Breast epithelium (tissue), 4 donors: ENCODE measurements around the gene VEPH1. TPM values are rescaled to one million over a fixed set of nuclear protein-coding genes. Genes with fewer than 3 reads are reported as not detected.

Experiments
- DNase-seq, 2 donors: peaks; one replicate each; pipeline ENCODE4 v3.0.0-alpha.2; 2019; ENCODE audit warnings: low spot score in 2 of 2
- H3K27ac ChIP-seq, 2 donors: fragments of 200-600 bp; sonication (generic) in 1 of 2; one replicate each; pipeline ENCODE4 v1.5.1; 2016 to 2019; ENCODE audit warnings: mild to moderate bottlenecking in 1 of 2
- H3K27me3 ChIP-seq, 2 donors: fragments of 200-600 bp; sonication (generic) in 1 of 2; one replicate each; pipeline versions ENCODE4 v1.5.1 to v1.6.0; 2017 to 2019; ENCODE audit warnings: control low read depth in 1 of 2, mild to moderate bottlenecking in 1 of 2
- H3K36me3 ChIP-seq: fragments of 200-600 bp; one replicate; pipeline ENCODE4 v1.5.1; 2019
- H3K4me1 ChIP-seq, 2 donors: fragments of 200-600 bp; sonication (generic); one replicate each; pipeline ENCODE4 v1.5.1; 2016 to 2019; ENCODE audit warnings: control low read depth in 1 of 2
- H3K4me3 ChIP-seq, 3 donors: fragments of 200-600 bp; sonication (generic); 1 replicate in 2 of 3; 2 replicates in 1 of 3; pipeline ENCODE4 v1.5.1; 2016 to 2019; ENCODE audit warnings: mild to moderate bottlenecking in 3 of 3, moderate library complexity in 2 of 3
- H3K9me3 ChIP-seq, 2 donors: fragments of 200-600 bp; sonication (generic) in 1 of 2; one replicate each; pipeline ENCODE4 v1.5.1; 2016 to 2019; ENCODE audit warnings: control low read depth in 1 of 2
- POLR2A ChIP-seq: fragments of 450-650 bp; IDR thresholded peaks from one replicate; pipeline ENCODE4 v1.6.1; 2016; ENCODE audit warnings: antibody characterized with exemption, mild to moderate bottlenecking, moderate library complexity
- POLR2AphosphoS5 ChIP-seq, 3 donors: sonication (generic); formaldehyde crosslinking; IDR thresholded peaks; one replicate each; pipeline ENCODE4 v1.6.1; 2017; ENCODE audit warnings: antibody characterized with exemption in 3 of 3
- intact Hi-C: fragments of 100-400 bp; cut with DNase I; formaldehyde crosslinking; loops from one replicate; pipeline ENCODE4 v1.15.1; 2023; ENCODE audit warnings: low total_unique reads
- total RNA-seq, 3 donors: library from RNA; depleted of rRNA; stranded (reverse); fragments of >200 nt; gene quantifications; one replicate each; pipeline ENCODE4 v1.1.0, GENCODE V29; 2016
- TF ChIP-seq, protein P1 (sequence below), 3 donors: fragments of 450-650 bp; IDR thresholded peaks; one replicate each; pipeline ENCODE4 v1.5.1; 2016 to 2017; ENCODE audit warnings: antibody characterized with exemption in 3 of 3, mild to moderate bottlenecking in 3 of 3, moderate library complexity in 3 of 3

The VEPH1 gene
- total RNA-seq, 3 donors from 2014 or later: under 0.01 to 20.9 (median 8.8) TPM

DNA sequence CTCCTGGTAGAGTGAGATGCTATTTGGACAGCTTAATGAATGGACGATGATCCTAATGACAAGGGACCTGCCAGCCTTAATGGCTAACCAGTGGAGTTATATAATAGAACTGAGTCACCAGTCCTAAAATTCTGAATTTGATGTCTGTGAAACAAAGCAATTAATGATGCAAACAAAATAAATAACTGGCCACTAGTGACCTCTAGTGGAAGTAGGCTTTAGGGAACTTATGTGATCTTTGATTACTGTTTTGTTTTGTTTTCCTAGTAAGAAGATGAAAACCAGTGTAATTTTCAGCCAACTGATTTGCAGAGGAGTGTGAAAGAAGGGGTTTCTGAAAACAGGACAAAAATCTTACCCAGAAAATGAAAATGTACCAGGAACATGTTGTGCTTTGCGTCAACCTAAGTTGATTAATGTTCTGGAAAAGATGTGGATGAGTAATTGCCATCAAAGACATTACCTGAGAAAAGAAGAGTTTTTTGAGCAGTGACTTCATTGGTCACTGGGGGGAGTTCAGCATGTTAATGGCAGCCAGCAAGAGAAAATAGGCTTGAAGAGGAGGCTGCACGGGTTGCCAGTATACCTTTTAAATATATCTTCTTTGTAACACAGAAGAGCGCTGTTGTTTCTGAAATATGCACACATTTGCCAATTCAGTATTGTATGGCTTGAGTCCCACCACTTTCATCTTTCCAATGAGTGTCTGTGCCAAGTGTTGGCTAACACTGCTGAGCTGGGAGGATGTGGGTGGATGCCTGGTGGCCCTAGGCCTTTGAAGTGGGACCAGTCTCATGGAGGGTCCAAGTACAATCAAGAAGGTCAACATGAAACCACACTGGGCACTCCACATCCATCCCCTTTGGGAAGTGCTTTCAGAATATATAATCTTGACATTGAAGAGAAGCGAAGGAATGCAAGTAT lies 9.3 kb downstream of the VEPH1 start:
- Histone ChIP-seq H3K27ac (peak overlapping the region; percentile 20 to 67), H3K4me3 (no peak overlapping the region), H3K27me3 (no peaks in the 10 kb centered on the region), H3K9me3 (no peaks in the 10 kb centered on the region), H3K4me1 (peaks cover 0 to 8% of the 10 kb centered on the region in 2 donors), H3K36me3 (no peaks in the 10 kb centered on the region)
- peak in 2 of 3 donors; percentile 15 to 40 for TF ChIP-seq POLR2AphosphoS5 (IDR thresholded peaks at IDR 0.05)
- TF ChIP-seq POLR2A: no peak
- TF ChIP-seq, protein P1, sequence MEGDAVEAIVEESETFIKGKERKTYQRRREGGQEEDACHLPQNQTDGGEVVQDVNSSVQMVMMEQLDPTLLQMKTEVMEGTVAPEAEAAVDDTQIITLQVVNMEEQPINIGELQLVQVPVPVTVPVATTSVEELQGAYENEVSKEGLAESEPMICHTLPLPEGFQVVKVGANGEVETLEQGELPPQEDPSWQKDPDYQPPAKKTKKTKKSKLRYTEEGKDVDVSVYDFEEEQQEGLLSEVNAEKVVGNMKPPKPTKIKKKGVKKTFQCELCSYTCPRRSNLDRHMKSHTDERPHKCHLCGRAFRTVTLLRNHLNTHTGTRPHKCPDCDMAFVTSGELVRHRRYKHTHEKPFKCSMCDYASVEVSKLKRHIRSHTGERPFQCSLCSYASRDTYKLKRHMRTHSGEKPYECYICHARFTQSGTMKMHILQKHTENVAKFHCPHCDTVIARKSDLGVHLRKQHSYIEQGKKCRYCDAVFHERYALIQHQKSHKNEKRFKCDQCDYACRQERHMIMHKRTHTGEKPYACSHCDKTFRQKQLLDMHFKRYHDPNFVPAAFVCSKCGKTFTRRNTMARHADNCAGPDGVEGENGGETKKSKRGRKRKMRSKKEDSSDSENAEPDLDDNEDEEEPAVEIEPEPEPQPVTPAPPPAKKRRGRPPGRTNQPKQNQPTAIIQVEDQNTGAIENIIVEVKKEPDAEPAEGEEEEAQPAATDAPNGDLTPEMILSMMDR (IDR thresholded peaks at IDR 0.05): peak in 2 of 3 donors; percentile 59 to 61
- intact Hi-C loops: no loop called here
- DNase-seq: peak in 1 of 2 donors; percentile 31

DNA sequence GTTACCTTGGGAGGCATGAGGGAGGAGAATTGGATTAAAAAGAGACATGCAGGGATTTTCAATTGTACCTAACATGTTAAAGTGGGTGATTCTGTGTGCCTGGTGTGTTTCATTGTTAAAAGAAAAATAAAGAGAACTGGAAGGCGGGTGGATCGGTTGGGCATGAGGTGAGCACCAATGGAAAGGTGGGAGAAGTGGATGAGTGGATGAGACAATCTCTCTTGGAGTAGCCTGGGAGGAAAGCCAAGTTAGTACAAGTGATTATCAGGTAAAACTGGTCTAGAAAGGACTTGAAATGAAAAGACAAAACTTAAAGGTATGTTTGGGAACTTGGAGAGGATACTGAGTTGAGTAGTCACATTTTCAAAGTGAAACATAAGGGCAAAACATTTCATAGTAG lies 12.1 kb downstream of the VEPH1 start:
- H3K4me1 ChIP-seq: peaks cover 0 to 8% of the 10 kb centered on the region in 2 donors
- DNase-seq: no peak
- H3K27me3 ChIP-seq: no peaks in the 10 kb centered on the region
- no peak overlapping the region for H3K27ac ChIP-seq
- no peak overlapping the region for H3K4me3 ChIP-seq
- no peaks in the 10 kb centered on the region for H3K36me3 ChIP-seq
- H3K9me3 ChIP-seq: no peaks in the 10 kb centered on the region
- TF ChIP-seq POLR2A (no peak), POLR2AphosphoS5 (IDR thresholded peaks at IDR 0.05) (no peak)
- TF ChIP-seq, protein P1 (IDR thresholded peaks at IDR 0.05): no peak
- intact Hi-C loops: no loop called here

DNA sequence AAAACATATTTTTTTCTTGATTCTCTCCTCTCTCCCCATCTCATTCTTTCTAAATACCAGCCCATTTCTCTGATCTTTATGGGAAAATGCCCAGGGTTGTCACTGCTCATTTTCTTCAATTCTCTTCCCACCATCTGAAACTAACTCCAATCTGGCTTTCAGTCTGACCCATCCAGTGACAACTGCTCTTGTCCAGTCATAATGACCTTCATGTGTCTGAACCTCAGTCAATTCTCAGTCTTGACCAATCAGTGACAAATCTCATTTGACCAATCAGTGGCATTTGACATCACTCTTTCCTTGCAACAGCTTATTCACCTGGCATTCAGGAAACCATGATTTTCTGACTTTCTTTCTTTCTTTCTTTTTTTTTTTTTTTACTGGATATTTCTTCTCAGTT lies 15.1 kb downstream of the VEPH1 start:
- DNase-seq: no peak
- TF ChIP-seq, protein P1 (IDR thresholded peaks at IDR 0.05): no peak
- TF ChIP-seq POLR2AphosphoS5 (IDR thresholded peaks at IDR 0.05): no peak
- no peak for TF ChIP-seq POLR2A
- H3K4me3 ChIP-seq: no peak overlapping the region
- H3K27ac ChIP-seq: no peak overlapping the region
- no peaks in the 10 kb centered on the region for H3K36me3 ChIP-seq
- H3K27me3 ChIP-seq: no peaks in the 10 kb centered on the region
- H3K4me1 ChIP-seq: peaks cover 0 to under 1% of the 10 kb centered on the region in 2 donors
- intact Hi-C loops: no loop called here
- H3K9me3 ChIP-seq: no peaks in the 10 kb centered on the region

DNA sequence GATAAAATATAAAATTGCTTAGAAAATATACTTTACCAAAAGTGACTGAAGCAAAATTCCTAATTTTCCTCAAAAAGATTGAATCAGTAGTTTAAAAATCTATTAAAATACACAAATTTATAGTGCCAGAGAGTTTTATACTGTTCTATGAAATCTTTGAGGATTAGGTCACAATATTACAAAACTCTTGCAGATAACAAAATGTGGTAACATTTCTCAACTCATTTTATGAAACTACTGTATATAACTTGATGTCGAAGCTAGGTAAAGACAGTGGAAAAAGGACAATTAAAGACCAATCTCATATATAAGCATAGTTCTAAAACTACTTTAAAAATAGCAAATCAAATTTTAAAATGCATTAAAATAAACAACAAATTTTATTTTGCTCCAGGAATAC lies 15.9 kb downstream of the VEPH1 start:
- Histone ChIP-seq H3K4me3 (no peak overlapping the region), H3K36me3 (no peaks in the 10 kb centered on the region), H3K9me3 (no peaks in the 10 kb centered on the region), H3K4me1 (no peaks in the 10 kb centered on the region), H3K27me3 (no peaks in the 10 kb centered on the region), H3K27ac (no peak overlapping the region)
- no peak for DNase-seq
- intact Hi-C loops: no loop called here
- TF ChIP-seq, protein P1 (IDR thresholded peaks at IDR 0.05): no peak
- TF ChIP-seq POLR2AphosphoS5 (IDR thresholded peaks at IDR 0.05) (no peak), POLR2A (no peak)

DNA sequence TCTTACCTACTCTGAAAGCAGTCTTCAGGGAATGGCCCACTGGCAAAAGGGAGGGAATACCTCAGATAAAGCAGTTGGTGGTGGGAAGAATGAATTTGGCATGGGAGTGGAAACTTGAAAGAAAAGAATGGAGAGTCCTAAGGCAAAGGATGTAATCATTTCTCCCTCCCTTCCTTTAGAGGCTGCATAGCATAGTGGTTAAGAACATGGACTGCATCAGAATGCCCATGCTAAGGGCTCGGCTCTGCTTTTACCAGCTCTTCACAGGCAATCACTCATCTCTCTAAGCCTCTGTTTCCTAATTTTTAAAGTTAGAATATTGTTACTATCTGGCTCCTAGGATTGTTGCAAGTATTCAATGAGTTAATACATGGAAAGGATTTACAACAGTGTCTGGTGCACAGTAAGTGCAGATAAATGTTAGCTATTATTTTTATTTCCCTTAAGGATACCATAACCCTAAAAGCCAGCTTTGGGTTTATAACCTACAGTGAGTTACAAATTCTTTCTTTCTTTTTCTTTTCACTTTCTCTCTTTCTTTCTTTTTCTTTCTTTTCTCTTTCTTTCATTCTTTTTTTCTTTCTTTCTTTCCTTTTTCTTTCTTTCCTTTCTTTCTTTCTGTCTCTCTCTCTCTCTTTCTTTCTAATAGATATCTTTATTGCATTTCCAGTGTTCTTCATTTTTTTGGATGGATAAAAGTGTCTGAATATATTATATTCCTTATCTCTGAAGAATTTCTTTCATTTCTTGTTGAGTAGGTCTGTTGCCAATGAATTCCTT lies 23.6 kb downstream of the VEPH1 start:
- Histone ChIP-seq H3K4me1 (no peaks in the 10 kb centered on the region), H3K27ac (no peak overlapping the region), H3K36me3 (no peaks in the 10 kb centered on the region), H3K9me3 (no peaks in the 10 kb centered on the region), H3K4me3 (no peak overlapping the region), H3K27me3 (no peaks in the 10 kb centered on the region)
- intact Hi-C loops: no loop called here
- DNase-seq: no peak
- no peak for TF ChIP-seq POLR2A
- no peak for TF ChIP-seq POLR2AphosphoS5 (IDR thresholded peaks at IDR 0.05)
- TF ChIP-seq, protein P1 (IDR thresholded peaks at IDR 0.05): no peak
